ENCODE measurements around the gene TMCO4. TPM values are rescaled to one million over a fixed set of nuclear protein-coding genes. Genes with fewer than 3 reads are reported as not detected.
"Not testable (repeated sequence)": the region's sequence is repeated elsewhere in the genome, so short reads cannot be mapped to it uniquely, and the experiment has no call there.

TMCO4 gene
- total RNA-seq, 1 experiment from 2014 or later, result 7.2 TPM

DNA sequence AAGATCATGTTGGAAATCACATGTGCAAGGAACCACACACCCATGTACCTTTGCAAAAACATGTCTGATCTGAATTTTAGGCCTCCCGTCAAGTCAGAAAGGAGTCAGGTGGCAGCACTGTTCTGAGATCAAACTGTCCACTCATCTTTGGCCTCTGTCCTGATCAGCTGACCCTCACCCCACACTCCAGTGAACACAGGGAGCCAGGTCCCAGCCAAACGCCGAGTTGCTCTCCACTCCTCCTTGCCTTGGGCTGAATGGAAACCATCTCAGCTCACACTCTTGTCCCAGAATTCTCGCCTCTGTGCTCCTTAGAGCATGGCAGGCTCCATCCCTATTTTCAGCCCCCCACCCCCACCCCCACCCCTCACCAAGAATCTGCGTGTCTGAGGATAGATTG is 20.0 kb upstream of the TMCO4 start (continued):
- TF ChIP-seq, protein P1, sequence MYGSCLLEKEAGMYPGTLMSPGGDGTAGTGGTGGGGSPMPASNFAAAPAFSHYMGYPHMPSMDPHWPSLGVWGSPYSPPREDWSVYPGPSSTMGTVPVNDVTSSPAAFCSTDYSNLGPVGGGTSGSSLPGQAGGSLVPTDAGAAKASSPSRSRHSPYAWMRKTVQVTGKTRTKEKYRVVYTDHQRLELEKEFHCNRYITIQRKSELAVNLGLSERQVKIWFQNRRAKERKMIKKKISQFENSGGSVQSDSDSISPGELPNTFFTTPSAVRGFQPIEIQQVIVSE (CRISPR knock-in tag; IDR thresholded peaks at IDR 0.05; ENCODE audit: borderline replicate concordance), result no peak
- TF ChIP-seq, protein P2, sequence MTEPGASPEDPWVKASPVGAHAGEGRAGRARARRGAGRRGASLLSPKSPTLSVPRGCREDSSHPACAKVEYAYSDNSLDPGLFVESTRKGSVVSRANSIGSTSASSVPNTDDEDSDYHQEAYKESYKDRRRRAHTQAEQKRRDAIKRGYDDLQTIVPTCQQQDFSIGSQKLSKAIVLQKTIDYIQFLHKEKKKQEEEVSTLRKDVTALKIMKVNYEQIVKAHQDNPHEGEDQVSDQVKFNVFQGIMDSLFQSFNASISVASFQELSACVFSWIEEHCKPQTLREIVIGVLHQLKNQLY (CRISPR knock-in tag; IDR thresholded peaks at IDR 0.05), result no peak
- TF ChIP-seq, protein P3, sequence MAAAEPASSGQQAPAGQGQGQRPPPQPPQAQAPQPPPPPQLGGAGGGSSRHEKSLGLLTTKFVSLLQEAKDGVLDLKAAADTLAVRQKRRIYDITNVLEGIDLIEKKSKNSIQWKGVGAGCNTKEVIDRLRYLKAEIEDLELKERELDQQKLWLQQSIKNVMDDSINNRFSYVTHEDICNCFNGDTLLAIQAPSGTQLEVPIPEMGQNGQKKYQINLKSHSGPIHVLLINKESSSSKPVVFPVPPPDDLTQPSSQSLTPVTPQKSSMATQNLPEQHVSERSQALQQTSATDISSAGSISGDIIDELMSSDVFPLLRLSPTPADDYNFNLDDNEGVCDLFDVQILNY (CRISPR knock-in tag; IDR thresholded peaks at IDR 0.05), result no peak
- TF ChIP-seq TP53 (CRISPR knock-in tag; IDR thresholded peaks at IDR 0.05), result no peak
- no peak for TF ChIP-seq GABPB1 (CRISPR knock-in tag; IDR thresholded peaks at IDR 0.05)

DNA sequence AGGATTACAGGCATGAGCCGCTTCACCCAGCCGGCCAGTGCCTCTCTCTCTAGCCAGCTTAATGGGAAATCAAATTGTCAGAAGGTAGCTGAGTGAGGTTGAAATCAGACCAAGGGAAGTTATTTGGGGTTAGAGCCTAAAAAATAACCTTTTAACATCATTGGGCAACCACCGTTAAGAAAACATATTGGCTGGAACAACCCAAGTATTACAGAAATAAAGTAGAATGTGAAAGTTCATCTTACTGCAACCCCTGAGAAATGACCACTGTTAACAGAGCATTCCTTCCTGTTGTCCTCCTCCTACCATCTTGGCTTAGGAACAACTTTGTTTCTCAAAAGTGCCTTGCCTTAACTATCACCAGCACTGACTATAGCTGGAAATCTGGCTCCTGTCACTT is 18.6 kb upstream of the TMCO4 start:
- H3K4me1 Mint-ChIP-seq, result peaks cover 56% of the 10 kb centered on the region
- H3K27ac Mint-ChIP-seq, result no peak overlapping the region
- H3K4me3 Mint-ChIP-seq, result no peak overlapping the region
- H3K27me3 Mint-ChIP-seq (ENCODE audit: low read depth), result peaks cover 4% of the 10 kb centered on the region
- ATAC-seq (no peak), DNase-seq (ENCODE audit: low spot score) (no peak)
- TF ChIP-seq, protein P4, sequence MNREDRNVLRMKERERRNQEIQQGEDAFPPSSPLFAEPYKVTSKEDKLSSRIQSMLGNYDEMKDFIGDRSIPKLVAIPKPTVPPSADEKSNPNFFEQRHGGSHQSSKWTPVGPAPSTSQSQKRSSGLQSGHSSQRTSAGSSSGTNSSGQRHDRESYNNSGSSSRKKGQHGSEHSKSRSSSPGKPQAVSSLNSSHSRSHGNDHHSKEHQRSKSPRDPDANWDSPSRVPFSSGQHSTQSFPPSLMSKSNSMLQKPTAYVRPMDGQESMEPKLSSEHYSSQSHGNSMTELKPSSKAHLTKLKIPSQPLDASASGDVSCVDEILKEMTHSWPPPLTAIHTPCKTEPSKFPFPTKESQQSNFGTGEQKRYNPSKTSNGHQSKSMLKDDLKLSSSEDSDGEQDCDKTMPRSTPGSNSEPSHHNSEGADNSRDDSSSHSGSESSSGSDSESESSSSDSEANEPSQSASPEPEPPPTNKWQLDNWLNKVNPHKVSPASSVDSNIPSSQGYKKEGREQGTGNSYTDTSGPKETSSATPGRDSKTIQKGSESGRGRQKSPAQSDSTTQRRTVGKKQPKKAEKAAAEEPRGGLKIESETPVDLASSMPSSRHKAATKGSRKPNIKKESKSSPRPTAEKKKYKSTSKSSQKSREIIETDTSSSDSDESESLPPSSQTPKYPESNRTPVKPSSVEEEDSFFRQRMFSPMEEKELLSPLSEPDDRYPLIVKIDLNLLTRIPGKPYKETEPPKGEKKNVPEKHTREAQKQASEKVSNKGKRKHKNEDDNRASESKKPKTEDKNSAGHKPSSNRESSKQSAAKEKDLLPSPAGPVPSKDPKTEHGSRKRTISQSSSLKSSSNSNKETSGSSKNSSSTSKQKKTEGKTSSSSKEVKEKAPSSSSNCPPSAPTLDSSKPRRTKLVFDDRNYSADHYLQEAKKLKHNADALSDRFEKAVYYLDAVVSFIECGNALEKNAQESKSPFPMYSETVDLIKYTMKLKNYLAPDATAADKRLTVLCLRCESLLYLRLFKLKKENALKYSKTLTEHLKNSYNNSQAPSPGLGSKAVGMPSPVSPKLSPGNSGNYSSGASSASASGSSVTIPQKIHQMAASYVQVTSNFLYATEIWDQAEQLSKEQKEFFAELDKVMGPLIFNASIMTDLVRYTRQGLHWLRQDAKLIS (CRISPR knock-in tag; IDR thresholded peaks at IDR 0.05; ENCODE audit: borderline replicate concordance), result no peak
- no peak for TF ChIP-seq NFYB (CRISPR knock-in tag; conservative IDR thresholded peaks at IDR 0.05; ENCODE audit: low read depth)
- no peak for TF ChIP-seq ESRRA (CRISPR knock-in tag; IDR thresholded peaks at IDR 0.05; ENCODE audit: borderline replicate concordance)
- no peak for TF ChIP-seq EMX1 (CRISPR knock-in tag; IDR thresholded peaks at IDR 0.05)
- TF ChIP-seq ZNF232 (CRISPR knock-in tag; IDR thresholded peaks at IDR 0.05), result no peak
- no peaks in the 10 kb centered on the region for H3K36me3 Mint-ChIP-seq
- no peaks in the 10 kb centered on the region for H3K9me3 Mint-ChIP-seq
- ChIA-PET CTCF (no interaction called here), POLR2A (no interaction called here)

DNA sequence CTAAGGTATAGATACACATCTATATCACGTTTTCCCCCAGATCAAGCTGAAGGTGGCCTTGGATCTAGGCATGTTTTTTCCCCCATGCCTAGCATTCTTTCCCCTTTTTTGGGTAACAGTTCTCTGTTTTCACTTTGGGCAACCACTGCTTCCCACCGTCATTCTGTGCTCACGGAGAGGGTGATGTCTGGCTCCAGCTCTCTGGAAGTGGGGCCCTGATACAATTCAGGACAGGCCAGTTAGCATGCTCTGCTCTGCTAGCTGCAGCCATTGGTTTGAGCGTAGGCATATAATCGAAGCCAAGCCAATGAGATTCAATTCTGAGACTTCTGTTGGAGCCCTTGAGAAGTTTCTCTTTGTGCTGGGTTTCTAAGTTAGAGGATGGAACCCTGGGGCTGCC is 17.4 kb upstream of the TMCO4 start:
- peaks cover 4% of the 10 kb centered on the region for H3K27me3 Mint-ChIP-seq (ENCODE audit: low read depth)

DNA sequence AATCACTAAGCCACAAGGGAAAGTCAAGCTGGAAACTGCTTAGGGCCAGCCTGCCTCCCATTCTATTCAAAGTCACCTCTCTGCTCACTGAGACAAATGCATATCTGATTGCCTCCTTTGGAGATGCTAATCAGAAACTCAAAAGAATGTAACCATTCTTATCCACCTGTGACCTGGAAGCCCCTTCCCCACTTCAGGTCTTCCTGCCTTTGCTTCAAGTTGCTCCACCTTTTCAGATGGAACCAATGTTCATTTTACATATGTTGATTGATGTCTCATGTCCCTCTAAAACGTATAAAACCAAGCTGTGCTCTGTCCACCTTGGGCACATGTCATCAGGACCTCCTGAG is 17.0 kb upstream of the TMCO4 start:
- H3K9me3 Mint-ChIP-seq; H3K27me3 Mint-ChIP-seq (ENCODE audit: low read depth); H3K36me3 Mint-ChIP-seq; DNase-seq (ENCODE audit: low spot score): not testable (repeated sequence)
- Mint-ChIP-seq H3K4me1 (peaks cover 56% of the 10 kb centered on the region), H3K27ac (peak overlapping the region; percentile 99), H3K4me3 (peak overlapping the region; percentile 49)
- peak; percentile 69 for ATAC-seq
- ChIA-PET POLR2A (interaction anchor here (0.7 kb wide), 1 partner anchor 33 kb away, joined by 3 read pairs; no protein-coding TSS in a partner anchor), CTCF (interaction anchor here (0.6 to 2.4 kb wide), 10 partner anchors 16 to 1311 kb away, joined by 3 to 8 read pairs (median 3); partner anchors contain the start of gene OTUD3)

More for the DNA sequence above, 17.4 kb upstream of the TMCO4 start:
- Mint-ChIP-seq H3K27ac (peak overlapping the region; percentile 99), H3K4me3 (peak overlapping the region; percentile 49; the same call in 1 of the 2 replicates), H3K4me1 (peaks cover 56% of the 10 kb centered on the region), H3K36me3 (no peaks in the 10 kb centered on the region), H3K9me3 (no peaks in the 10 kb centered on the region)
- ATAC-seq (peak; percentile 53), DNase-seq (ENCODE audit: low spot score) (no peak)
- CTCF ChIA-PET, result interaction anchor here (0.6 to 2.4 kb wide), 7 partner anchors 16 to 335 kb away, joined by 3 to 8 read pairs (median 3); partner anchors contain the start of gene OTUD3
- TF ChIP-seq NR2C2 (CRISPR knock-in tag; IDR thresholded peaks at IDR 0.05), result no peak
- TF ChIP-seq, protein P5, sequence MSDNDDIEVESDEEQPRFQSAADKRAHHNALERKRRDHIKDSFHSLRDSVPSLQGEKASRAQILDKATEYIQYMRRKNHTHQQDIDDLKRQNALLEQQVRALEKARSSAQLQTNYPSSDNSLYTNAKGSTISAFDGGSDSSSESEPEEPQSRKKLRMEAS (CRISPR knock-in tag; IDR thresholded peaks at IDR 0.05), result peak; percentile 49; the same call in 1 of the 2 replicates
- POLR2A ChIA-PET, result interaction anchor here (0.7 kb wide), 1 partner anchor 32 kb away, joined by 3 read pairs; no protein-coding TSS in a partner anchor
